ENCODE data around the gene TENM4. TPM values are rescaled to one million over a fixed set of nuclear protein-coding genes. Genes with fewer than 3 reads are reported as not detected.

Gene TENM4
- total RNA-seq, 1 donor from 2014 or later: 3.8 TPM

GRCh38 chr11:78935398-78936068 is 505.3 kb downstream of the TENM4 start:
- Mint-ChIP-seq H3K9me3 (ENCODE audit: low read depth) (no peaks in the 10 kb centered on the region), H3K27me3 (ENCODE audit: low read depth) (no peaks in the 10 kb centered on the region), H3K27ac (ENCODE audit: unreplicated experiment) (no peak overlapping the region), H3K4me1 (ENCODE audit: low read depth) (no peaks in the 10 kb centered on the region), H3K36me3 (ENCODE audit: low read depth) (no peaks in the 10 kb centered on the region), H3K4me3 (ENCODE audit: unreplicated experiment) (no peak overlapping the region)
- no peak for TF ChIP-seq CTCF (IDR thresholded peaks at IDR 0.05)
- DNase-seq (ENCODE audit: low spot score): no peak

- Mint-ChIP-seq H3K27ac (ENCODE audit: unreplicated experiment) (no peak overlapping the region), H3K4me3 (ENCODE audit: unreplicated experiment) (no peak overlapping the region), H3K9me3 (ENCODE audit: low read depth) (no peaks in the 10 kb centered on the region), H3K36me3 (ENCODE audit: low read depth) (no peaks in the 10 kb centered on the region), H3K27me3 (ENCODE audit: low read depth) (no peaks in the 10 kb centered on the region), H3K4me1 (ENCODE audit: low read depth) (no peaks in the 10 kb centered on the region)
- no peak for TF ChIP-seq CTCF (IDR thresholded peaks at IDR 0.05)
- DNase-seq (ENCODE audit: low spot score): no peak
Observed at GRCh38 chr11:78933350-78933749, 507.5 kb downstream of the TENM4 start.

- no peaks in the 10 kb centered on the region for H3K36me3 Mint-ChIP-seq (ENCODE audit: low read depth)
- no peak overlapping the region for H3K4me3 Mint-ChIP-seq (ENCODE audit: unreplicated experiment)
- no peaks in the 10 kb centered on the region for H3K9me3 Mint-ChIP-seq (ENCODE audit: low read depth)
- no peak overlapping the region for H3K27ac Mint-ChIP-seq (ENCODE audit: unreplicated experiment)
- H3K4me1 Mint-ChIP-seq (ENCODE audit: low read depth): no peaks in the 10 kb centered on the region
- DNase-seq (ENCODE audit: low spot score): no peak
- no peaks in the 10 kb centered on the region for H3K27me3 Mint-ChIP-seq (ENCODE audit: low read depth)
- no peak for TF ChIP-seq CTCF (IDR thresholded peaks at IDR 0.05)
Observed at GRCh38 chr11:78932757-78933156, 508.1 kb downstream of the TENM4 start.

- TF ChIP-seq CTCF (IDR thresholded peaks at IDR 0.05): no peak
- Mint-ChIP-seq H3K27me3 (ENCODE audit: low read depth) (no peaks in the 10 kb centered on the region), H3K27ac (ENCODE audit: unreplicated experiment) (no peak overlapping the region), H3K9me3 (ENCODE audit: low read depth) (no peaks in the 10 kb centered on the region), H3K4me1 (ENCODE audit: low read depth) (no peaks in the 10 kb centered on the region), H3K4me3 (ENCODE audit: unreplicated experiment) (no peak overlapping the region), H3K36me3 (ENCODE audit: low read depth) (no peaks in the 10 kb centered on the region)
- DNase-seq (ENCODE audit: low spot score): no peak
Observed at GRCh38 chr11:78931891-78932290, 508.9 kb downstream of the TENM4 start.

- H3K27me3 Mint-ChIP-seq (ENCODE audit: low read depth): no peaks in the 10 kb centered on the region
- TF ChIP-seq CTCF (IDR thresholded peaks at IDR 0.05): no peak
- H3K9me3 Mint-ChIP-seq (ENCODE audit: low read depth): no peaks in the 10 kb centered on the region
- no peaks in the 10 kb centered on the region for H3K36me3 Mint-ChIP-seq (ENCODE audit: low read depth)
- H3K27ac Mint-ChIP-seq (ENCODE audit: unreplicated experiment): no peak overlapping the region
- DNase-seq (ENCODE audit: low spot score): no peak
- no peaks in the 10 kb centered on the region for H3K4me1 Mint-ChIP-seq (ENCODE audit: low read depth)
- no peak overlapping the region for H3K4me3 Mint-ChIP-seq (ENCODE audit: unreplicated experiment)
Observed at GRCh38 chr11:78930810-78931523, 509.9 kb downstream of the TENM4 start.

Measured in chondrocyte (in vitro differentiated cells).